ENCODE results near the gene MYO3B. TPM values are rescaled to one million over a fixed set of nuclear protein-coding genes. Genes with fewer than 3 reads are reported as not detected.

MYO3B gene
- total and polyA plus RNA-seq, 3 donors from 2014 or later: 1.4 to 3.5 (median 2.5) TPM

DNA sequence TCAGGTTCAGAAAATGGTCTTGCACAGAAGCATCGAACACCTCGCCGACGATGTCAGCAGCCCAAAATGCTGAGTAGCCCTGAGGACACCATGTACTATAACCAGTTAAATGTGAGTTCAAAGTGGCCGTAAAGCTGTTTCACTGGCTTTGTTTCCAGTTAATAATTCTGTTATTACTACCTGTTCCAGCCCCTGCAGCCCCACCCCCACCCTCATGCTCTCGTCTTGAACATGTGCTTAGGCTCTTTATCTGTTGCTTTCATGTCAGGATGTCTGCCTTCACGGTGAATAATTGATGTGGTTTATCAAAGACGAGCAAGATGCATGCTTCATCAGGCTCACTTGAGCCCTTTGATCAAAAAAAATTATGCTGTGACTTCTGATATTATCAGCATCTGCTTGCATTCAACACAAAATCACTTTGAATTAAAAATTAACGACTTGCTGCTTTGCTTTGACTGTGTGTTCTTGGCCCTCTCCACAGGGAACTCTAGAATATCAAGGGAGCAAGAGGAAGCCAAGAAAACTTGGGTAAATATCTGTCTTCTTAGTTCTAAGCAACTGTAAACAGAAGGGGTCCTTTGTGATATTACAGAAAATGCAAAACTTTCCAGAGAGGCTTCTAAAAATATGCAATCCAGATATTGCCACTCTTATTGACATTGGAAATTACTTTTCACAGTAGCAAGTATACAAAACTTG lies 473.8 kb downstream of the MYO3B start:
- WGBS, 2 donors: 36 to 44% methylated on average over 9 of the region's 9 CpGs
- H3K27ac ChIP-seq: no peak overlapping the region
- H3K27me3 ChIP-seq: no peaks in the 10 kb centered on the region
- no peaks in the 10 kb centered on the region for H3K36me3 ChIP-seq (ENCODE audit: low read depth, missing control alignments)
- no peaks in the 10 kb centered on the region for H3K4me1 ChIP-seq
- DNase-seq: no peak
- H3K4me3 ChIP-seq: no peak overlapping the region
- H3K9me3 ChIP-seq: no peaks in the 10 kb centered on the region
- intact Hi-C loops (cut with DNase I; ENCODE audit: low total_unique reads): no loop called here
- TF ChIP-seq, protein P1, sequence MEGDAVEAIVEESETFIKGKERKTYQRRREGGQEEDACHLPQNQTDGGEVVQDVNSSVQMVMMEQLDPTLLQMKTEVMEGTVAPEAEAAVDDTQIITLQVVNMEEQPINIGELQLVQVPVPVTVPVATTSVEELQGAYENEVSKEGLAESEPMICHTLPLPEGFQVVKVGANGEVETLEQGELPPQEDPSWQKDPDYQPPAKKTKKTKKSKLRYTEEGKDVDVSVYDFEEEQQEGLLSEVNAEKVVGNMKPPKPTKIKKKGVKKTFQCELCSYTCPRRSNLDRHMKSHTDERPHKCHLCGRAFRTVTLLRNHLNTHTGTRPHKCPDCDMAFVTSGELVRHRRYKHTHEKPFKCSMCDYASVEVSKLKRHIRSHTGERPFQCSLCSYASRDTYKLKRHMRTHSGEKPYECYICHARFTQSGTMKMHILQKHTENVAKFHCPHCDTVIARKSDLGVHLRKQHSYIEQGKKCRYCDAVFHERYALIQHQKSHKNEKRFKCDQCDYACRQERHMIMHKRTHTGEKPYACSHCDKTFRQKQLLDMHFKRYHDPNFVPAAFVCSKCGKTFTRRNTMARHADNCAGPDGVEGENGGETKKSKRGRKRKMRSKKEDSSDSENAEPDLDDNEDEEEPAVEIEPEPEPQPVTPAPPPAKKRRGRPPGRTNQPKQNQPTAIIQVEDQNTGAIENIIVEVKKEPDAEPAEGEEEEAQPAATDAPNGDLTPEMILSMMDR (IDR thresholded peaks at IDR 0.05): no peak
- TF ChIP-seq POLR2A (IDR thresholded peaks at IDR 0.05): no peak

DNA sequence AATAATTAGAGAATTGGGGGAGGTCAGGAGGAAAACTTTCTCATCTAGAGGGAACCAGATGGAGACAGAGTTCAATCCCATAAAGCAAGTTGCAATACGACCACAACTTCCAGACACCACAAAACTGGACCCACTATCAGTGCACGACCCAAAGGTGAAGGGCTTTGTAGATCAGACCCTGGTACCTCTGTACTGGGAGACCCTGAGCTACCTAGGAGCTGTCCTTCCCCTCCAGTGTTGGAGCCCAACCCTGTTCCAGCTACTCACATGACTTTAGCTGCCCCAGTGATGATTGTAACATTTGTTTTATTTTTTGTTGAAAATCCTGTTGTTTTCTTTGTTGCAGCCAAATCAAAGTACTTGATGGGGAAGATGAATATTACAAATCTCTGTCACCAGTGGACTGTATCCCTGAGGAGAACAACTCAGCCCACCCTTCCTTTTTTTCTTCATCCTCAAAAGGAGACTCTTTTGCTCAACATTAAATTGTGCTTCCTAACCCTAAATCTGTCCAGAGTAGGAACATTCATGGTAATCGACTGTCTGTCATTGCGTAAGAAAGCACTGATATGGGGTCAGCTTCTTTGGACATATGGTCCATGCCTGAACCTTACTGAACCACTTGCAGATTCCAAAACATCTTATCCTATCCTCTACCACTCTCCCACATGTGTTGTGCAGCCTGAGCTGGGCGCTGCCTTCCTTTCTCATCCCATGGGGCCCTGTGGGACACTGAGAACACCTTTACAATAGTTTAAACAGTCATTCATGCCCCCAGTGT lies 474.9 kb downstream of the MYO3B start:
- TF ChIP-seq POLR2A (IDR thresholded peaks at IDR 0.05): no peak
- TF ChIP-seq, protein P1 (IDR thresholded peaks at IDR 0.05): no peak
- Histone ChIP-seq H3K9me3 (no peaks in the 10 kb centered on the region), H3K27me3 (no peaks in the 10 kb centered on the region), H3K4me3 (no peak overlapping the region), H3K36me3 (ENCODE audit: low read depth, missing control alignments) (no peaks in the 10 kb centered on the region), H3K27ac (no peak overlapping the region), H3K4me1 (no peaks in the 10 kb centered on the region)
- DNase-seq: no peak
- 84 to 92% methylated on average over 5 of the region's 5 CpGs for WGBS, 2 donors
- intact Hi-C loops (cut with DNase I; ENCODE audit: low total_unique reads): no loop called here

DNA sequence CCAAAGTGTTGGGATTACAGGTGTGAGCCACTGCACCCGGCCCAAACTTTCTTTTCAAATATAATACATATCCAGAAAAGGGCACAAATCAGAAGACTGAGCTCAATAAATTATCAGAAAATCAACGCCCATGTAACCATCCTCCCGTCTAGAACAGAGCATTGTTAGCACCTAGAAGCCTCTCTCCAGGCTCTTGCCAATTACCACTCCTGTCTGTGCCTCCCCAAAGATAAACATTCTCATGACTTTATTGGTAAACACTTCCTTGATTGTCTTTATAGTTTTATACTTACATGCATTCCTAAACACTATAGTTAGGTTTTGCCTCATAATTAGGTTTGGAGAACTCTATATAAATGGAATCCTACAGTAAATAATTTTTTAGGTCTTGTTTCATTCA lies 478.7 kb downstream of the MYO3B start:
- H3K27ac ChIP-seq: no peak overlapping the region
- WGBS, 2 donors: 73 to 85% methylated on average over 3 of the region's 3 CpGs
- TF ChIP-seq POLR2A (IDR thresholded peaks at IDR 0.05): no peak
- TF ChIP-seq, protein P1 (IDR thresholded peaks at IDR 0.05): no peak
- no peaks in the 10 kb centered on the region for H3K36me3 ChIP-seq (ENCODE audit: low read depth, missing control alignments)
- no peaks in the 10 kb centered on the region for H3K27me3 ChIP-seq
- DNase-seq: no peak
- no peaks in the 10 kb centered on the region for H3K9me3 ChIP-seq
- H3K4me3 ChIP-seq: no peak overlapping the region
- no peaks in the 10 kb centered on the region for H3K4me1 ChIP-seq
- intact Hi-C loops (cut with DNase I; ENCODE audit: low total_unique reads): no loop called here

DNA sequence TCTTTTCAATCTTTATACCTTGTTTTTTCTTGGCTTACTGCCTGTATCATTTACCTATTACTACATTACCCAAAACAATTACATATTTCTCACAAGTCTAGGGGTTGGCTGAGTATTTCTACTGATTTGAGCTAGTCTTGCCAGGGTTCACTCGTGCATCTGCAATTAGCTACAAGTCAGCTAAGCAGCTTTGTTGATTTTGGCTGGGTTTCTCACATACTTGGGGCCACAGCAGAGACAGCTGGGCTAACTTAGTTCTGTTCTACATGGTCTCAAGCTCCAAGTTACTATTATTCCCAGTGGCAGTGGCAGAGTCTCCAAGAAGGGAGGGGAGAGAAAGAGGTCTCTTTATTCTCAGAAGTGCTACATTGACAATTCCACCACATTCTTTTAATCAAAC lies 482.5 kb downstream of the MYO3B start:
- DNase-seq: peak; percentile 50
- no peaks in the 10 kb centered on the region for H3K36me3 ChIP-seq (ENCODE audit: low read depth, missing control alignments)
- intact Hi-C loops (cut with DNase I; ENCODE audit: low total_unique reads): no loop called here
- no peak overlapping the region for H3K27ac ChIP-seq
- TF ChIP-seq, protein P1 (IDR thresholded peaks at IDR 0.05): no peak
- TF ChIP-seq POLR2A (IDR thresholded peaks at IDR 0.05): no peak
- no peaks in the 10 kb centered on the region for H3K9me3 ChIP-seq
- WGBS, 2 donors: 19 to 32% methylated on average over 1 of the region's 1 CpG
- H3K4me1 ChIP-seq: no peaks in the 10 kb centered on the region
- no peaks in the 10 kb centered on the region for H3K27me3 ChIP-seq
- H3K4me3 ChIP-seq: no peak overlapping the region
